Fibroblast of the aortic adventitia (primary cell): ENCODE measurements around the gene FGFRL1. TPM values are rescaled to one million over a fixed set of nuclear protein-coding genes. Genes with fewer than 3 reads are reported as not detected.

Source experiments
- DNase-seq: peaks from one replicate; pipeline ENCODE4 v3.0.0-alpha.2; 2010; ENCODE audit warnings: low read depth
- H3K4me3 ChIP-seq: 2 replicates; pipeline ENCODE4 v1.5.1; 2011; ENCODE audit warnings: low read depth, mild to moderate bottlenecking, control low read depth, low read length, moderate library complexity
- total RNA-seq: library from RNA; depleted of rRNA; stranded (reverse); fragments of >200 nt; gene quantifications from 2 replicates; pipeline ENCODE4 v1.2.3, GENCODE V29; 2012; ENCODE audit warnings: low replicate concordance
- TF ChIP-seq, protein P1 (sequence below): IDR thresholded peaks from 2 replicates; pipeline ENCODE4 v1.5.1; 2011; ENCODE audit warnings: mild to moderate bottlenecking, low read length, control low read depth, inconsistent platforms; ENCODE audit not compliant: insufficient read depth

Gene FGFRL1
- total RNA-seq, 1 donor, result 27.4 TPM

GRCh38 chr4:991451-992296, 19.8 kb upstream of the FGFRL1 start:
- DNase-seq, result no peak
- H3K4me3 ChIP-seq, result no peak overlapping the region
- TF ChIP-seq, protein P1, sequence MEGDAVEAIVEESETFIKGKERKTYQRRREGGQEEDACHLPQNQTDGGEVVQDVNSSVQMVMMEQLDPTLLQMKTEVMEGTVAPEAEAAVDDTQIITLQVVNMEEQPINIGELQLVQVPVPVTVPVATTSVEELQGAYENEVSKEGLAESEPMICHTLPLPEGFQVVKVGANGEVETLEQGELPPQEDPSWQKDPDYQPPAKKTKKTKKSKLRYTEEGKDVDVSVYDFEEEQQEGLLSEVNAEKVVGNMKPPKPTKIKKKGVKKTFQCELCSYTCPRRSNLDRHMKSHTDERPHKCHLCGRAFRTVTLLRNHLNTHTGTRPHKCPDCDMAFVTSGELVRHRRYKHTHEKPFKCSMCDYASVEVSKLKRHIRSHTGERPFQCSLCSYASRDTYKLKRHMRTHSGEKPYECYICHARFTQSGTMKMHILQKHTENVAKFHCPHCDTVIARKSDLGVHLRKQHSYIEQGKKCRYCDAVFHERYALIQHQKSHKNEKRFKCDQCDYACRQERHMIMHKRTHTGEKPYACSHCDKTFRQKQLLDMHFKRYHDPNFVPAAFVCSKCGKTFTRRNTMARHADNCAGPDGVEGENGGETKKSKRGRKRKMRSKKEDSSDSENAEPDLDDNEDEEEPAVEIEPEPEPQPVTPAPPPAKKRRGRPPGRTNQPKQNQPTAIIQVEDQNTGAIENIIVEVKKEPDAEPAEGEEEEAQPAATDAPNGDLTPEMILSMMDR, result no peak

DNA sequence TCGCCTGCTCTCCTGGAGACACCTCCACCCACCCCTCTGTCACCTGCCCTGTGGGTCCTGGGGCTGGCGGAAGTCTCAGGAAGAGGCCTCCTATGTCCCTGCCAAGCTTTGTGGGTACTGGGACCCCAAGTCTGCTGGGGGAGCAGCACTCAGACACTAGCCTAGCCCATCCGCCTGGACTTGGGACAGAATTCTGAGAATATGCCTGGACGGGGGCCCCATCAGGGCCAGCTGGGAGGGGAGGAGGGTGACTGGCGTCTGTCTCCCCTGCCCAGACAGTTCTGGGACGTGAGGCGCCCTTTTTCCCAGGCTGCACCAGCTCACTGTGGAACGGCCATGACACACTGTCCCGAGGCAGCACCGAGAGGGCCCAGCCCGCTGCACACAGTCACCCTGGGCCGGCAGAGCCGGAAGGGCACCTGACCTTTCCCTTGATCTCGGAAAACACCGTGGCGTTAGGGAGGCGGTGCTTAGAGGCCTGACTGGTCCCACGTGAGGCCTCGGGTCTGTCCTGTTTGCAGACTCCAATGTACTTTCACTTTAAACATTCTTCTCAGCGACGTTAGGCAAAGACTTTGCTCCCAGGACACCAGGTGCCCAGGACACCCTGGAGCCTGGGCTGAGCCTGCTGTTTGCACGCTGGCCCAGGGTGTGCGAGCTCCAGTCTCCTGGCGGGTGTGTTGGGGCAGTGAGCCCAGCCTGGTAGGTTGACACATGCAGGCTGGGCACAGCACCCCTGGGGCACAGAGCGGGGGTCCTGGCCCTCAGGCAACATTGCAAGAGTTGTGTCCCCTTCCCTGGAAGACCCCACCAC, 18.9 kb upstream of the FGFRL1 start:
- TF ChIP-seq, protein P1, result no peak
- DNase-seq, result no peak
- no peak overlapping the region for H3K4me3 ChIP-seq

GRCh38 chr4:993111-994029, 18.1 kb upstream of the FGFRL1 start, which contains the start of gene SLC26A1:
Gene SLC26A1 (minus strand): TSS chr4:993404. CDS start chr4:991703, 1,701 bp downstream.
- H3K4me3 ChIP-seq, result no peak within 1 kb of the TSS
- no peak for DNase-seq
- TF ChIP-seq, protein P1, result no peak

- TF ChIP-seq, protein P1, result no peak
- H3K4me3 ChIP-seq, result no peak overlapping the region
- DNase-seq, result no peak
Measured at GRCh38 chr4:995311-996026, 16.0 kb upstream of the FGFRL1 start.

GRCh38 chr4:996030-996996, 15.1 kb upstream of the FGFRL1 start:
- TF ChIP-seq, protein P1, result no peak
- DNase-seq, result no peak
- no peak overlapping the region for H3K4me3 ChIP-seq
